NCI-H1930 (cell line): ENCODE measurements around the gene CHST5.
A peak's percentile ranks its signal among the peaks of the same experiment; 100 is the strongest.
"Not testable (repeated sequence)": the region's sequence is repeated elsewhere in the genome, so short reads cannot be mapped to it uniquely, and the experiment has no call there.

Source experiments
- DNase-seq, 2 experiments: peaks; one replicate each; lab custom pipeline; 2025; lab: John Stamatoyannopoulos, UW

Gene CHST5

GRCh38 chr16:75506107-75506506 is 29.8 kb downstream of the CHST5 start:
- DNase-seq = no peak

GRCh38 chr16:75503801-75504200 is 32.1 kb downstream of the CHST5 start:
- DNase-seq = no peak

GRCh38 chr16:75502916-75503605 is 32.8 kb downstream of the CHST5 start:
- DNase-seq = no peak

- not testable (repeated sequence) for DNase-seq
Measured at GRCh38 chr16:75501820-75502219, 34.1 kb downstream of the CHST5 start.

- DNase-seq = no peak
Measured at GRCh38 chr16:75501359-75501758, 34.5 kb downstream of the CHST5 start.

- not testable (repeated sequence) for DNase-seq
Measured at GRCh38 chr16:75498605-75499322, 37.1 kb downstream of the CHST5 start.

- DNase-seq = no peak
Measured at GRCh38 chr16:75497558-75497957, 38.4 kb downstream of the CHST5 start.

- peak; percentile 3 to 7 for DNase-seq
Measured at GRCh38 chr16:75495076-75495674, 40.7 kb downstream of the CHST5 start, which contains the start of gene CHST6. TSS of gene CHST6 (minus strand) at chr16:75495441. CDS start at chr16:75479828, 15,613 bp downstream.

GRCh38 chr16:75494661-75495075 is 41.2 kb downstream of the CHST5 start:
- no peak for DNase-seq

GRCh38 chr16:75494184-75494583 is 41.7 kb downstream of the CHST5 start:
- DNase-seq = no peak

- no peak for DNase-seq
Measured at GRCh38 chr16:75491876-75492275, 44.0 kb downstream of the CHST5 start.

GRCh38 chr16:75488322-75488721 is 47.6 kb downstream of the CHST5 start:
- no peak for DNase-seq

GRCh38 chr16:75486676-75487313 is 49.1 kb downstream of the CHST5 start:
- DNase-seq = no peak

- no peak for DNase-seq
Measured at GRCh38 chr16:75486014-75486675, 49.8 kb downstream of the CHST5 start.

GRCh38 chr16:75485230-75486013 is 50.5 kb downstream of the CHST5 start:
- DNase-seq = no peak

- no peak for DNase-seq
Measured at GRCh38 chr16:75483222-75483621, 52.7 kb downstream of the CHST5 start.

GRCh38 chr16:75482434-75483205 is 53.3 kb downstream of the CHST5 start:
- DNase-seq = no peak

GRCh38 chr16:75481475-75481874 is 54.4 kb downstream of the CHST5 start:
- DNase-seq = no peak

GRCh38 chr16:75479421-75479990 is 56.4 kb downstream of the CHST5 start:
- no peak for DNase-seq
